HG02970 (cell line): ENCODE results near the gene PLEKHF1.
"Not testable (repeated sequence)": the region's sequence is repeated elsewhere in the genome, so short reads cannot be mapped to it uniquely, and the experiment has no call there.

Experiments
- ATAC-seq: cut with Tn5 transposase; IDR thresholded peaks from one replicate; pipeline ENCODE4 v1.9.1; 2021; ENCODE audit warnings: mild to moderate bottlenecking, moderate library complexity, moderate number of reproducible peaks; ENCODE audit not compliant: unreplicated experiment, low FRiP score

Gene PLEKHF1, protein sequence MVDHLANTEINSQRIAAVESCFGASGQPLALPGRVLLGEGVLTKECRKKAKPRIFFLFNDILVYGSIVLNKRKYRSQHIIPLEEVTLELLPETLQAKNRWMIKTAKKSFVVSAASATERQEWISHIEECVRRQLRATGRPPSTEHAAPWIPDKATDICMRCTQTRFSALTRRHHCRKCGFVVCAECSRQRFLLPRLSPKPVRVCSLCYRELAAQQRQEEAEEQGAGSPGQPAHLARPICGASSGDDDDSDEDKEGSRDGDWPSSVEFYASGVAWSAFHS

GRCh38 chr19:29665215-29665825 lies at the start of gene PLEKHF1:
Gene PLEKHF1, plus strand, starts transcription at chr19:29665461. Its CDS starts 8,379 bp downstream, at chr19:29673840.
- ATAC-seq = peak; percentile 90

DNA sequence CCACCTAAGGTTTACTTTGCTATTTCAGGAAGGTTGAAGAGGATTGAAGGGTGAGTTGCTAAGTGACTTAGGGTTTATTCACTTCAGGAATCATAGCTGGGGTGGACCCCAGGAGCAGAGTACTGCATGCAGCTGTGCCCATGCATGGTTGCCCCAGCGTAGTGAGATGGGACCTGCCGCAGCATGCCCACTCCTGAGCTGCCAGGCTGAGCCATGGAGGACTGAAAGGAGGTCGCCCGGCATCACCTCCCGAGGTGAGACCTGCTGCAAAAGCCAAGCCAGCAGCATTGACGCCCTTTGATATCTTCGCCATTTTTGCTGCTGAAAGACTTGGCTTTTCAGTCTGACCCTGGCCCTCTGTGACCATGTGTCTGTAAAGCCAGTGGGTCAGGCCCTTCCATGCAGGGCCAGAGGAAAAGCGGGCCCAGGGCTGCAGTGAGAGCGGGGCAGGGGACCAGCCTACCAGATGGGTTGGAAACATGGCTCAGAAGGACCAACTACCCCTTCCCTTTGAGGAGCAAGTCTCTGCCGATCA lies 49.3 kb upstream of the PLEKHF1 start:
- no peak for ATAC-seq

DNA sequence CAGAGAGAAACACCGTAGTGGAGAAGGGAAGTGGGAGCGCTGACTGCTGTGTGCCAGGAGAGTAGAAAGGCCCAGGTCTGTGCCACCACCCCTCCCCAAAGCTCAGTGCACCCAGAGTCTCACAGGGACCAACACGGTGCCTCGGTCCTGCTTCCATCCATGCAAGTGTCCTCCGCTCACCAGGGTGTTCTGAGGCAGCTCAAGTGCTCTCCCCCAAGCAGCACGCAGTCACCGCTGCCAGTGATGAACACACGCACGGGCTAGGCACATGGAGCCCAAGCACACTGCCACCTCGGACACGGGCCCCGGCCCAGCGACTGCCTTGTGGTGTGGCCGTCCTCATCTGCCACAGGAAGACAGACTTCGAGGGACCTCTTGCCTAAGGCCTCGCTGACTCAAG lies 48.7 kb upstream of the PLEKHF1 start:
- no peak for ATAC-seq

GRCh38 chr19:29617366-29618266 lies 47.6 kb upstream of the PLEKHF1 start:
- ATAC-seq = no peak

GRCh38 chr19:29618434-29618833 lies 46.8 kb upstream of the PLEKHF1 start:
- ATAC-seq = no peak

DNA sequence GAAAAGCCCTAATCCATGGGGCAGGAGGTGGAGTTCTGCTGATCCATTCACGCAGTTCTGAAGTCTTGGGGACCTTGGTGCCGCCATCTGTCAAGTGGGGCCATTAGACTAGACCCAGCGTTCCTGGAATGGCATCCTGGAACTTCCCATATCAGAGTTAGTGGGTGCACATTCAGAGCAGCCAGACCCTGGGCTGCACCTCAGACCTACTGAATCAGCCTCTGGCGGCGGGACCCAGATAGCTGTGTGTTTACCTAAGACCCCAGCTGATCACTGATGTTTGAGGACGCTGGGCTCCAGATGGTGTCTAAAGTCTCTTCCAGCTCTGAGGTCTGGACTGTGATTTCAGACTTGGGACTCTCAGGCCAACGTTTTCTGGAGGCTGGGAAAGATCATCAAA lies 46.4 kb upstream of the PLEKHF1 start:
- ATAC-seq = no peak

DNA sequence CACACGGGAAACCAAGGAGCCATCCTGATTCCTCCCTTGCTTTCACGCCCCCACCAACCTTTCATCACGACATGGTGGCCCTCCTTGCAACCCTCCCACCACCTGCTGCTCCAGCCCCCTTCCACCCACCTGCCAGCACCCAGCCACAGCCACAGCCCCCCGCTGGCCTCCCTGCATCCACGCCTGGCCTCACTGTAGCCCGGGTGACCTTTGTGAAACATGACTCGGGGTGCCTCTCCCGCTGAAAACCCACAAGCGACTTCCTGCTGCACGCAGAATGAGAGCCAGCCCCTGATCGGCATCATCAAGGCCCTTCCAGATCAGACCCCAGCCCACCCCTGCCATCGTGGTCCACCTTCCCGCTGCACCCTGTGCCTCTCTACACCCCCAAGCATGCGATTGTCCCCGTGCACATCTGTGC lies 44.3 kb upstream of the PLEKHF1 start:
- ATAC-seq = no peak

DNA sequence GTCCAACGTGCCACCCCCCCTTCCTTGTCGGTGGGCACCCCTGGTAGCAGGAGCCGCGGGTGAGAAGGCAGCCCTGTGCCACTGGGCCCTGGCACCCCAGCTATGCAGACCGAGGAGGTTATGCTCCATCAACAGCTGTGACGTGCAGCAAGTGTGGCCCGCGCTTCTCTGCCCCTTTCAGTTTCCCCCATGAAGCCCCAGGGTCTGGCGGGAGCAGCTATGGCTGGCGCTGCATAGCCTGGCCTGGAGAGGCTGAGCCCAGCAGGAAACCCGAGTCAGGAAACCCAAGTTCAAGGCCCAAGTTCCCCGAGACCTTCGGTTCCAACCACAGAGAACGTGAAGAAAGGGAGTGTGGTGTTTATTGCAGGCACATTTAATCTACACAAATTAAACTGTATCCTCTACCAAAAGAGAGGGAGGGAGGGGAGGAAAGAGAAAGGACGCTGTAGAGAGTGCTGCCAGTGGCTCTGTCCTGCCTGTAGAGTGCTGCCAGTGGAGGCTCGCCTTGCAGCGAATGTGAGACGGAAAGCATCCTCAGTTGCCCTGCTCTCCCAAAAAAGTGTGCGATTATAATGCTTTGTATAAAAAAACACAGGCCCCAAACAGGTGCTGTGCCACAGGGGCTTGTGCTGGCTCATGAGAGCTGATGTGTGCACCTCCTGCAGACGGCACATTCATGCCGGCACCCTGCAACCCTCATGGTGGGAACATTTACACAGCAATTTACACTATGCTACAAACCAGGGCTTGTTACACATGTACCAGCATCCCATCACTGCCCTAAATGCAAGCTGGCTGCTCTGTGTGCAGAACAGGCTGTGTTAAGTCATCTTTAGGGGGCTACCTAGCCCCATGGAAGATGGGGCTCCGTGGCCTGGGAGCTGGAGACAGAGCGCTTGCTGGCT lies 42.8 kb upstream of the PLEKHF1 start:
- no peak for ATAC-seq

DNA sequence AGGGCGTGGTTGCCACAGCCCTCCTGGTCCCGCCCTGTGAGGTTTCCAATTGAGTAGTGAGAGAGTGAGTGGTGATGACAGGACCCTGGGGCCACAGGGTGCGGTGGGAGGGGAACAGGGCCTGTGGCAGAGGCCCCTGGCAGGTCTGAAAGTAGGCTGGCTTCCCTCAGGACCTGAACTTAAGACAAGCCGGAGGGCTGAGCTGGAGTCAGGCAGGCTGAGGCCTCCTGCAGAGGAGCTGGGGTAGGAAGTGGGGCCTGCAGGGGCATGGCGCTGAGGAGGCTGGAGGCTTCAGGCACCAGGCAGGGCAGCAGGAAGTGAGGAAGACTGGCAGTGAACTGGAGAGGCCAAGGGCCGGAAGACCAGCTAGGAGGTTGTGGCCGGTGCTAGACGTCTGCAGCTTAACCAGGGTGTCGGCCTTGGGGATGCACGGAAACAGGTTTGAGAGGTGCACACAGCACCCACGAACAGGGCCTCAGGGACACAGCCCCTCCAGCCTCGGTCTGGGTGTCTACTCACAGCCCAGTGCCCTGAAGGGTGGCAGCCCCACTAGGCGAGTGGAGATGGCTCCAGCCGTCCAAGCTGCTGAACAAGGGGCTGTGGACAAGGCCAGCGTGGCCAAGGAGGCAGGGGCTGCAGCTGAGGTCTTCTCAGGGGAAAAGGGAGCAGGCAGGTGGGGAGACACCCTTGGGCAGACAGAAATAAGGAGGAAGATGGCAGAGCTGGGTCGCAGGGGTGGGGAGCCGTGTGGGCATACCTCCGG lies 41.4 kb upstream of the PLEKHF1 start:
- ATAC-seq = no peak

- ATAC-seq = no peak
Observed at GRCh38 chr19:29624489-29625185, 40.6 kb upstream of the PLEKHF1 start.

- ATAC-seq = no peak
Observed at GRCh38 chr19:29625186-29625651, 40.0 kb upstream of the PLEKHF1 start.

- ATAC-seq = no peak
Observed at GRCh38 chr19:29626386-29626785, 38.9 kb upstream of the PLEKHF1 start.

DNA sequence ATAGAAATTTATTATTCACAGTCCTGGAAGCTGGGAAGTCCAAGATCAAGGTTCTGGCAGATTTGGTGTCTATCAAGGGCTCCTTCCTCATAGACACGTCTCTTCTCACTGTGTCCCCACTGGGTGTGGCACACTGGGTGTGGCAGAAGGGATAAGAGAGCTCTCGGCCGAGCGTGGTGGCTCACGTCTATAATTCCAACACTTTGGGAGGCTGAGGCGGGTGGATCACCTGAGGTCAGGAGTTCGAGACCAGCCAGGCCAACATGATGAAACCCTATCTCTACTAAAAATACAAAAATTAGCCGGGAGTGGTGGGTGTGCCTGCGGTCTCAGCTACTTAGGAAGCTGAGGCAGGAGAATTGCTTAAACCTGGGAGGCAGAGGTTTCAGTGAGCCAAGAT lies 38.4 kb upstream of the PLEKHF1 start:
- not testable (repeated sequence) for ATAC-seq

DNA sequence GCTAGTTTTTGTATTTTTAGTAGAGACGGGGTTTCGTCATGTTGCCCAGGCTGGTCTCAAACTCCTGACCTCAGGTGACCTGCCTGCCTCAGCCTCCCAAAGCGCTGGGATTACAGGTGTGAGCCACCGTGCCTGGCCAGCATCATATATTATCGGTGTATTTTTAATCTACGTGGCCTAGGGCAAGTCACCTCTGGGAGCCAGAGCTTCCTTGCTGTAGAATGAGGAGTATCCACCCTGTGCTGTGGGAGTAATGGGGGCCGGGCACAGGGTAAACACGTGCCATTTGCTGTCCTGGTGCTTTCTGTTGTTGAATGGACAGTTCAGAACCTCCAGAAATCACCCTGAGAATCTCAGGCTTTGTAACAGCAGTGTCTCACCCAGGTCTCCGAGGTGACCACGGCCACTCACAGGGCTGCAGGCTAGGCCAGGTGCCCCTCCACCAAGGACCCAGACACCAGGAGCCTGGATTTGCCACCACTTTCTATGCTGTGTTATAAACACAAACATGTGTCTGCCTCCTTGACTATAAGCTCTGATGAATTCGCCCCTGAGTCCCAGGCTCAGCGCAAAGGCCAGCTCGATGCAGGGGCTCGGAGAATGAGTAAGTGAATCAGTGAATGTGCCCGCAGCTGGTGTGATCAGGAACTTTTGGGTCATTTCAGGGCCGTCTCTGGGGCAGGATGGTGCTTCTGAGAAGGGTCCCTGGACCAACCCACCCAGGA lies 36.4 kb upstream of the PLEKHF1 start:
- ATAC-seq = no peak

GRCh38 chr19:29629836-29630534 lies 35.3 kb upstream of the PLEKHF1 start:
- no peak for ATAC-seq

DNA sequence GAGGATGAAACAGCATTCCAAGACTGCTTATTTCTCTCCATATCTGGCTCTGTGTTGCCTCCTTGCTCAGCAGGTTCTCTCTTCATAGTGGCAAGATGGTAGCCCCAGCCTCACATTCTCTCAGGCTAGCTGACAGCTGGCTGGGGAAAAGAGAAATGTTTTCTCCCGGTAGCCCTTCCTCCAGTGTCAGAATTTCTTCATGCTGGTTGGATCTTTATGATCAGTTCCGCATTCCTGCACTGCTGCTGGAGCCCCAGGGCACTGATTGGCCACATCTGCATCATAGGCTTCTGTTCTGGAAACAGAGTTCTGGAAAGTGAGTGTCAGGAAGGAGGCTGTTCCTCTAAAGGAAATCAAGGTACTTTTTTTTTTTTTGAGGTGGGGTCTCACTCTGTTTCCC lies 34.6 kb upstream of the PLEKHF1 start:
- ATAC-seq = no peak

- ATAC-seq = no peak
Observed at GRCh38 chr19:29631450-29631849, 33.8 kb upstream of the PLEKHF1 start.
